Kidney epithelial cell (primary cell): Measurements from ENCODE around the gene CYP4F3. TPM values are rescaled to one million over a fixed set of nuclear protein-coding genes. Genes with fewer than 3 reads are reported as not detected.

Experiments used
- DNase-seq: peaks from one replicate; pipeline ENCODE4 v3.0.0-alpha.2; 2010; ENCODE audit warnings: low read depth
- H3K27me3 ChIP-seq: 2 replicates; pipeline ENCODE4 v1.6.0; 2011; ENCODE audit warnings: low read length; ENCODE audit not compliant: control insufficient read depth, insufficient read depth
- H3K36me3 ChIP-seq: 2 replicates; pipeline ENCODE4 v1.5.1; 2011; ENCODE audit warnings: low read length; ENCODE audit not compliant: control insufficient read depth, insufficient read depth
- H3K4me3 ChIP-seq: 2 replicates; pipeline ENCODE4 v1.5.1; 2011; ENCODE audit warnings: low read depth, mild to moderate bottlenecking, control low read depth, low read length
- total RNA-seq: library from RNA; depleted of rRNA; stranded (reverse); fragments of >200 nt; gene quantifications from 2 replicates; pipeline ENCODE4 v1.2.3, GENCODE V29; 2015
- TF ChIP-seq, protein P1 (sequence below): IDR thresholded peaks from 2 replicates; pipeline ENCODE4 v1.5.1; 2011; ENCODE audit warnings: mild to moderate bottlenecking, moderate library complexity, low read length, control low read depth, inconsistent platforms; ENCODE audit not compliant: insufficient read depth, poor library complexity, severe bottlenecking

CYP4F3 gene
- total RNA-seq, 1 donor from 2014 or later: not detected

DNA sequence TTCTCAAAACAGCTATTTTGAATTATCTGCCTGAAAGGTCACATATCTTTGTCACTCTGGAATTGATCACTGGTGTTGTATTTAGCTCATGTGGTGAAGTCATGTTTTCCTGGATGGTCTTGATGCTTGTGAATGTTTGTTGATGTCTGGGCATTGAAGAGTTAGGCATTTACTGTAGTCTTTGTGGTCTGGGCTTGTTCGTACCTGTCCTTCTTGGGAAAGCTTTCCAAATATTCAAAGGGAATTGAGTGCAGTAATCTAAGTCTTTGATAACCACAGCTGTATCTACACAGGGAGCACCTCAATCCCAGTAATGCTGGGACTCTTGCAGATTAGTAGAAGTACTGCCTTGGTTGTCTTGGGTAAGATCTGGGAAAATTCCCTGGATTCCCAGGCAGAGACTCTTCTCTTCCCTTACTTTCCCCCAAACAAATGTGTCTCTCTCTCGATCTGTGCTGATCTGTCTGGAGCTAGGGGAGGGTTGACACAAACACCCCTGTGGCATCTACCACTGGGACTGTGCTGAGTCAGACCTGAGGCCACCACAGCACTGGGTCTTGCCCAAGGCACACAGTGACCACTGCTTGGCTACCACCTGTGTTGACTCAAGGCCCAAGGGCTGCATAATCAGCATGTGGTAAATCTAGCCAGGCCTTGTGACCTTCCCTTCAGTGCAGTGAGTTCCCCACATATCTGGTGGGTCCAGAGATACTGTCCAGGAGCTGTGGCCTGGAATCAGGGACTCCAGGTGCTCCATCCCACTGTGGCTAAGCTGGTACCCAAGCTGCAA lies 5.5 kb upstream of the CYP4F3 start:
- no peak for DNase-seq
- TF ChIP-seq, protein P1, sequence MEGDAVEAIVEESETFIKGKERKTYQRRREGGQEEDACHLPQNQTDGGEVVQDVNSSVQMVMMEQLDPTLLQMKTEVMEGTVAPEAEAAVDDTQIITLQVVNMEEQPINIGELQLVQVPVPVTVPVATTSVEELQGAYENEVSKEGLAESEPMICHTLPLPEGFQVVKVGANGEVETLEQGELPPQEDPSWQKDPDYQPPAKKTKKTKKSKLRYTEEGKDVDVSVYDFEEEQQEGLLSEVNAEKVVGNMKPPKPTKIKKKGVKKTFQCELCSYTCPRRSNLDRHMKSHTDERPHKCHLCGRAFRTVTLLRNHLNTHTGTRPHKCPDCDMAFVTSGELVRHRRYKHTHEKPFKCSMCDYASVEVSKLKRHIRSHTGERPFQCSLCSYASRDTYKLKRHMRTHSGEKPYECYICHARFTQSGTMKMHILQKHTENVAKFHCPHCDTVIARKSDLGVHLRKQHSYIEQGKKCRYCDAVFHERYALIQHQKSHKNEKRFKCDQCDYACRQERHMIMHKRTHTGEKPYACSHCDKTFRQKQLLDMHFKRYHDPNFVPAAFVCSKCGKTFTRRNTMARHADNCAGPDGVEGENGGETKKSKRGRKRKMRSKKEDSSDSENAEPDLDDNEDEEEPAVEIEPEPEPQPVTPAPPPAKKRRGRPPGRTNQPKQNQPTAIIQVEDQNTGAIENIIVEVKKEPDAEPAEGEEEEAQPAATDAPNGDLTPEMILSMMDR: no peak

DNA sequence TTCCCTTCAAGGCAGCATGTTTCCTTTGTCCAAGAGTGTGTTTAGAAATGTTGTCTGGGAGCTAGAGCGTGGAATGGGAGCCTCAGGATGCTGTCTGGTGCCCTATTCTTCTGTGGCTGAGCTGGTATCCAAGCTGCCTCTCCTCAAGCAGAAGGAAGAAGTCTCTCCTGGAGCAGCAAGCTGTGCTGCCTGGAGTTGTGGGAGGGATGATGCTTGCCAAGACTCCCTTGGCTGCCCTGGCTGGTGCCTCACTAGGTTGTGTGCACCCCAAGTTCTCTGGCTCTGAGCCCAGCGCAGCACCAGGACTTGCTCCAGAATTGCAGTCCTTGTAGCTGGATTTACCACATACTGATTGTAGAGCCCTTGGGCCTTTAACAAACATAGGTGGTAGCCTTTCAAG lies 4.7 kb upstream of the CYP4F3 start:
- no peaks in the 10 kb centered on the region for H3K36me3 ChIP-seq
- TF ChIP-seq, protein P1: no peak

More for the DNA sequence above, 5.5 kb upstream of the CYP4F3 start:
- H3K27me3 ChIP-seq: no peaks in the 10 kb centered on the region
- H3K36me3 ChIP-seq: no peaks in the 10 kb centered on the region
- H3K4me3 ChIP-seq: no peak overlapping the region

DNA sequence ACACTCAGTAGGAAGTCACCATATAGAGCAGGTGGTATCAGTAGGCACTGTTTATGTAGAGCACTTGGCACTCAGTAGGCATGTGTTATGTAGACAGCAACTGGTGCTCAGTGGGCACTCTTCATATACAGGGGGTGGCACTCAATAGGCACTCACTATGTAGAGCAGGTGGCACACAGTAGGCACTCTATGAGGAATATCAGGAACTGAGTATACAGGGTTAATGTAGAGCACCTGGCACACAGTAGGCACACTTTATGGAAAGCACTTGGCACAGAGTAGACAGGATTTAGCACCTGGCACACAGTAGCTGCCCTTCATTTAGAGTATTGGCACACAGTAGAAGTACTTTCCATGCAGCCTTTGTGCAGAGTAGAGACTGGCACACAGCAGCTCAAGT lies 1.1 kb upstream of the CYP4F3 start:
- DNase-seq: no peak
- no peaks in the 10 kb centered on the region for H3K36me3 ChIP-seq
- no peak overlapping the region for H3K4me3 ChIP-seq
- TF ChIP-seq, protein P1: no peak
- H3K27me3 ChIP-seq: no peaks in the 10 kb centered on the region

More for the DNA sequence above, 4.7 kb upstream of the CYP4F3 start:
- Histone ChIP-seq H3K27me3 (no peaks in the 10 kb centered on the region), H3K4me3 (no peak overlapping the region)
- DNase-seq: no peak

DNA sequence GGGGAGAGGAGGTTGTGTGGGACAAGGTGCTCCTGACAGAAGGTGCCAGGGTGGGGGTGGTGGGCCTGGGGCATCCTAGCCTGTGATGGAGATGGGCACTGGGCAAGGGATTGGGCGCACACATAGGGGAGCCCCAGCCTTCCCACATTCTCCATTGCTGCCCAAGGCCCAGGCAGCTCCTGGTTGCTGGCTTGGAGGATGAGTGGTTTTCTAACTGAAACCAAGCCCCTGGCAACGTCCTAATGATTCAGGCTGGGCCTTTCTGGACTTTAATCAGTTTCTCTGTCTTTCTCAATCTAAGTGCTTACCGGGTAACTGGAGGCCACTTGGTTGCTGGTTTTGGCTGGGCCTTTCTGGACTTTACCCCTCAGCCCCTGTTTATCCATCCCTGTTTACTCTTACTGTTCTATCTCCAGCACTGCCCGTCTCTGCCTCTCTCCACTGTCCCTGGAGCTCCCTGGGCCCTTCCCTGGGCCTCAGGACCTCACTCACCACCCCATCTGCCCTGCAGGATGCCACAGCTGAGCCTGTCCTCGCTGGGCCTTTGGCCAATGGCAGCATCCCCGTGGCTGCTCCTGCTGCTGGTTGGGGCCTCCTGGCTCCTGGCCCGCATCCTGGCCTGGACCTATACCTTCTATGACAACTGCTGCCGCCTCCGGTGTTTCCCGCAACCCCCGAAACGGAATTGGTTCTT lies 354 bp downstream of the CYP4F3 start:
- TF ChIP-seq, protein P1: no peak
- H3K4me3 ChIP-seq: no peak overlapping the region
- no peak for DNase-seq

DNA sequence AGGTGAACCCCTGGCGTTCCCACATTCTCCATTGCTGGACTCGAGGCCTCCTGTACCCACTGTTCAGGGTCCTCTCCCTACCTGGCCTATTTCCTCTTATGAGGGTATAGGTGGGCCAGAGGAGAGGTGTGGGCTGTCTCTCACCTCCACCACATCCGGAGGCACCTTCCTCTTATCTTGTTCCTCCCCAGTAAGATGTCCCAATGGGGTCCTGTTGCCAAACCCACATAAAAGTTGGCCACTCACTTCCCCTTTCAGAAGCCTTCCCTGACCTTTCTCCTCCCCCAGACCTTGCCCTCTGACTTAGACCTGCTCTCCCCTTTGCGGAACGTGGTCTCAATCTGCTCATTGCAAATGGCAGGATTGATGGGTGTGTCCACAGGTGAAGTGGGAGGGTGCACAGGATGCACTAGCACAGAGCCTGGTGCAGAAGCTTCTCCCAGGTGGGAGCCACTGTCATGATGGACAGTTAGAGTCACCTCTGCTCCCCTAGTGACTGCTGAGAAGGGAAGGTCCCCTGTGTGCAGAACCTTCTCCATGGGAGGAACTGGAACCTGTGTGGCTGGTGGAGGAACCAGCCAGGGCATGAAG lies 1.3 kb downstream of the CYP4F3 start:
- Histone ChIP-seq H3K4me3 (no peak overlapping the region), H3K36me3 (no peaks in the 10 kb centered on the region), H3K27me3 (no peaks in the 10 kb centered on the region)
- TF ChIP-seq, protein P1: no peak
- no peak for DNase-seq

More for the DNA sequence above, 354 bp downstream of the CYP4F3 start:
- Histone ChIP-seq H3K27me3 (no peaks in the 10 kb centered on the region), H3K36me3 (no peaks in the 10 kb centered on the region)
